ENCODE results near the gene SMOC2.

DNA sequence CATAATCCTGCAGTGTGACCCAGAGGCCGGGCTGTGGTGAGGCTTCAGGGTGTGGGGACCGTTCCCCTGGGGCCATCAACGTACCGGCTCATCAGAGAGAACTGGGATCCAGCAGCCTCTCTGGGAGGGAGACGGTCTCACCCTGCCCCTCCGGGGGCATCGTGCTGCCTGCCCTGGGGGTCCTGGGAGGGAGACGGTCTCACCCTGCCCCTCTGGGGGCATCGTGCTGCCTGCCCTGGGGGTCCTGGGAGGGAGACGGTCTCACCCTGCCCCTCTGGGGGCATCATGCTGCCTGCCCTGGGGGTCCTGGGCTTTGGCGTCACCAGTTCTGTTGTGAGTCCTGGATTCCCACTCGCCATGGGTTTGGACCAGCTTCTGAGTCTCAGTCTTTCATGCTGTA lies 17.1 kb downstream of the SMOC2 start:
- TF ChIP-seq GATA2 (IDR thresholded peaks at IDR 0.05; ENCODE audit: low read depth, low read length) (no peak), GATA3 (IDR thresholded peaks at IDR 0.05; ENCODE audit: low read depth, low read length) (no peak)

All from SH-SY5Y (cell line).